ENCODE results near the gene OAF. TPM values are rescaled to one million over a fixed set of nuclear protein-coding genes. Genes with fewer than 3 reads are reported as not detected.
A peak's percentile ranks its signal among the peaks of the same experiment; 100 is the strongest.

OAF gene
- total RNA-seq, 1 donor from 2014 or later = 20.9 TPM

GRCh38 chr11:120236169-120237107 lies 25.6 kb downstream of the OAF start:
- no peak overlapping the region for H3K27ac Mint-ChIP-seq (ENCODE audit: unreplicated experiment)
- H3K4me3 ChIP-seq (ENCODE audit: insufficient read depth, low read depth, low read length) = no peak overlapping the region

GRCh38 chr11:120238968-120239620 lies 28.3 kb downstream of the OAF start:
- H3K27ac ChIP-seq (ENCODE audit: low read depth, low read length) = no peak overlapping the region
- no peaks in the 10 kb centered on the region for H3K36me3 Mint-ChIP-seq (ENCODE audit: low read depth, unreplicated experiment)
- H3K36me3 ChIP-seq (ENCODE audit: insufficient read depth, low read length) = no peaks in the 10 kb centered on the region
- no peaks in the 10 kb centered on the region for H3K4me1 ChIP-seq (ENCODE audit: insufficient read depth, low read length)
- H3K4me1 Mint-ChIP-seq (ENCODE audit: low read depth, unreplicated experiment) = no peaks in the 10 kb centered on the region
- no peaks in the 10 kb centered on the region for H3K79me2 ChIP-seq (ENCODE audit: insufficient read depth, low read length)
- no peak overlapping the region for H3K9ac ChIP-seq (ENCODE audit: low read length)
- no peaks in the 10 kb centered on the region for H3K9me3 ChIP-seq (ENCODE audit: insufficient read depth, low read depth, low read length)
- no peak for DNase-seq (ENCODE audit: low read depth)
- no peak for FAIRE-seq
- no peak for TF ChIP-seq EZH2 (IDR thresholded peaks at IDR 0.05; ENCODE audit: insufficient read depth, low read length)
- TF ChIP-seq CTCF (IDR thresholded peaks at IDR 0.05; ENCODE audit: insufficient read depth, low read depth, low read length) = no peak
- H2AFZ ChIP-seq (ENCODE audit: low read depth, low read length) = no peak overlapping the region
- H3K4me3 Mint-ChIP-seq (ENCODE audit: unreplicated experiment) = no peak overlapping the region
- H4K20me1 ChIP-seq (ENCODE audit: insufficient read depth, low read length) = no peaks in the 10 kb centered on the region
- peaks cover 80% of the 10 kb centered on the region for H3K27me3 Mint-ChIP-seq (ENCODE audit: low read depth, unreplicated experiment)
- no peak overlapping the region for H3K4me3 ChIP-seq (ENCODE audit: insufficient read depth, low read depth, low read length)
- no peaks in the 10 kb centered on the region for H3K9me3 Mint-ChIP-seq (ENCODE audit: unreplicated experiment)
- H3K27me3 ChIP-seq (ENCODE audit: insufficient read depth, low read length) = peaks cover 54% of the 10 kb centered on the region
- H3K27ac Mint-ChIP-seq (ENCODE audit: unreplicated experiment) = no peak overlapping the region
- no peak overlapping the region for H3K4me2 ChIP-seq (ENCODE audit: low read length)

More at GRCh38 chr11:120236169-120237107, 25.6 kb downstream of the OAF start:
- no peak overlapping the region for H3K27ac ChIP-seq (ENCODE audit: low read depth, low read length)
- Mint-ChIP-seq H3K27me3 (ENCODE audit: low read depth, unreplicated experiment) (peaks cover 85% of the 10 kb centered on the region), H3K9me3 (ENCODE audit: unreplicated experiment) (no peaks in the 10 kb centered on the region), H3K36me3 (ENCODE audit: low read depth, unreplicated experiment) (no peaks in the 10 kb centered on the region), H3K4me1 (ENCODE audit: low read depth, unreplicated experiment) (no peaks in the 10 kb centered on the region), H3K4me3 (ENCODE audit: unreplicated experiment) (no peak overlapping the region)
- no peak overlapping the region for H3K4me2 ChIP-seq (ENCODE audit: low read length)
- DNase-seq (ENCODE audit: low read depth) (peak; percentile 59), FAIRE-seq (no peak)
- no peaks in the 10 kb centered on the region for H3K9me3 ChIP-seq (ENCODE audit: insufficient read depth, low read depth, low read length)
- no peaks in the 10 kb centered on the region for H3K36me3 ChIP-seq (ENCODE audit: insufficient read depth, low read length)
- H3K79me2 ChIP-seq (ENCODE audit: insufficient read depth, low read length) = no peaks in the 10 kb centered on the region
- no peaks in the 10 kb centered on the region for H3K4me1 ChIP-seq (ENCODE audit: insufficient read depth, low read length)
- peaks cover 53% of the 10 kb centered on the region for H3K27me3 ChIP-seq (ENCODE audit: insufficient read depth, low read length)
- H3K9ac ChIP-seq (ENCODE audit: low read length) = no peak overlapping the region
- no peak overlapping the region for H2AFZ ChIP-seq (ENCODE audit: low read depth, low read length)
- no peaks in the 10 kb centered on the region for H4K20me1 ChIP-seq (ENCODE audit: insufficient read depth, low read length)
- TF ChIP-seq EZH2 (IDR thresholded peaks at IDR 0.05; ENCODE audit: insufficient read depth, low read length) = no peak

- FAIRE-seq = no peak
- DNase-seq (ENCODE audit: low read depth) = no peak
Measured at GRCh38 chr11:120239713-120240640, 29.1 kb downstream of the OAF start, which contains the start of gene POU2F3. Gene POU2F3 (plus strand): TSS chr11:120240140. CDS start chr11:120240344, 204 bp downstream.

More at GRCh38 chr11:120239713-120240640, 29.1 kb downstream of the OAF start, which contains the start of gene POU2F3:
- Histone ChIP-seq H3K4me2 (ENCODE audit: low read length) (no peak within 1 kb of the TSS), H4K20me1 (ENCODE audit: insufficient read depth, low read length) (no peaks in the 10 kb centered on the region), H3K4me3 (ENCODE audit: insufficient read depth, low read depth, low read length) (no peak within 1 kb of the TSS), H3K9me3 (ENCODE audit: insufficient read depth, low read depth, low read length) (no peaks in the 10 kb centered on the region), H2AFZ (ENCODE audit: low read depth, low read length) (no peak within 1 kb of the TSS), H3K27me3 (ENCODE audit: insufficient read depth, low read length) (peaks cover 48% of the 10 kb centered on the region), H3K79me2 (ENCODE audit: insufficient read depth, low read length) (no peaks in the 10 kb centered on the region), H3K9ac (ENCODE audit: low read length) (no peak within 1 kb of the TSS), H3K4me1 (ENCODE audit: insufficient read depth, low read length) (no peaks in the 10 kb centered on the region), H3K27ac (ENCODE audit: low read depth, low read length) (no peak within 1 kb of the TSS), H3K36me3 (ENCODE audit: insufficient read depth, low read length) (no peaks in the 10 kb centered on the region)
- peaks cover 78% of the 10 kb centered on the region for H3K27me3 Mint-ChIP-seq (ENCODE audit: low read depth, unreplicated experiment)
- no peak within 1 kb of the TSS for H3K4me3 Mint-ChIP-seq (ENCODE audit: unreplicated experiment)
- TF ChIP-seq EZH2 (IDR thresholded peaks at IDR 0.05; ENCODE audit: insufficient read depth, low read length) (peak; percentile 75), CTCF (IDR thresholded peaks at IDR 0.05; ENCODE audit: insufficient read depth, low read depth, low read length) (no peak)
- no peak within 1 kb of the TSS for H3K27ac Mint-ChIP-seq (ENCODE audit: unreplicated experiment)
- H3K4me1 Mint-ChIP-seq (ENCODE audit: low read depth, unreplicated experiment) = peaks cover 3% of the 10 kb centered on the region
- no peaks in the 10 kb centered on the region for H3K9me3 Mint-ChIP-seq (ENCODE audit: unreplicated experiment)
- no peaks in the 10 kb centered on the region for H3K36me3 Mint-ChIP-seq (ENCODE audit: low read depth, unreplicated experiment)

All from astrocyte (in vitro differentiated cells and primary cell).